ENCODE results near the gene IGFBP4. TPM values are rescaled to one million over a fixed set of nuclear protein-coding genes. Genes with fewer than 3 reads are reported as not detected.
"Not testable (repeated sequence)": the region's sequence is repeated elsewhere in the genome, so short reads cannot be mapped to it uniquely, and the experiment has no call there.

The IGFBP4 gene
- total RNA-seq, 1 donor: 314 TPM

- no peak for DNase-seq (ENCODE audit: low read depth)
- TF ChIP-seq, protein P1, sequence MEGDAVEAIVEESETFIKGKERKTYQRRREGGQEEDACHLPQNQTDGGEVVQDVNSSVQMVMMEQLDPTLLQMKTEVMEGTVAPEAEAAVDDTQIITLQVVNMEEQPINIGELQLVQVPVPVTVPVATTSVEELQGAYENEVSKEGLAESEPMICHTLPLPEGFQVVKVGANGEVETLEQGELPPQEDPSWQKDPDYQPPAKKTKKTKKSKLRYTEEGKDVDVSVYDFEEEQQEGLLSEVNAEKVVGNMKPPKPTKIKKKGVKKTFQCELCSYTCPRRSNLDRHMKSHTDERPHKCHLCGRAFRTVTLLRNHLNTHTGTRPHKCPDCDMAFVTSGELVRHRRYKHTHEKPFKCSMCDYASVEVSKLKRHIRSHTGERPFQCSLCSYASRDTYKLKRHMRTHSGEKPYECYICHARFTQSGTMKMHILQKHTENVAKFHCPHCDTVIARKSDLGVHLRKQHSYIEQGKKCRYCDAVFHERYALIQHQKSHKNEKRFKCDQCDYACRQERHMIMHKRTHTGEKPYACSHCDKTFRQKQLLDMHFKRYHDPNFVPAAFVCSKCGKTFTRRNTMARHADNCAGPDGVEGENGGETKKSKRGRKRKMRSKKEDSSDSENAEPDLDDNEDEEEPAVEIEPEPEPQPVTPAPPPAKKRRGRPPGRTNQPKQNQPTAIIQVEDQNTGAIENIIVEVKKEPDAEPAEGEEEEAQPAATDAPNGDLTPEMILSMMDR (IDR thresholded peaks at IDR 0.05; ENCODE audit: insufficient read depth, low read length): no peak
- H3K4me3 ChIP-seq (ENCODE audit: low read depth, low read length): no peak overlapping the region
These were observed 31.4 kb upstream of the IGFBP4 start for GRCh38 chr17:40411821-40412220.

DNA sequence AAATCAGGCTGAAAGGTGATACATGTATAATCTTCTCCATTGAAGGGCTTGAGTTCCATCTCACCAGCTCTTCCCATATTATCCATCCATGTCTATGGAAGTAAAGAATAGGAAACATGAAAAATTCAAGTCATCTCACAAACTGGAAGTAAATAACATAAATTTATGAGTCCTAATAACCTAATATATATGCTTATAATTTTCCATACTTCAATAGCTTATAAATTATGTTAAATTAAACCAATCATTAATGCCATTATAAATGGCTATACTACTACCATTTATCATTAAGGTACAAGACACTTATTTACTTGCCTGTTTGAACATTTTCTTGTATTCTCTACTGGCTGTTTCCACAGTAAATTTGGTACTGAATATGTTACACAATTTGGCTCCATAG lies 30.4 kb upstream of the IGFBP4 start:
- TF ChIP-seq, protein P1 (IDR thresholded peaks at IDR 0.05; ENCODE audit: insufficient read depth, low read length): no peak
- no peak overlapping the region for H3K4me3 ChIP-seq (ENCODE audit: low read depth, low read length)
- no peak for DNase-seq (ENCODE audit: low read depth)

DNA sequence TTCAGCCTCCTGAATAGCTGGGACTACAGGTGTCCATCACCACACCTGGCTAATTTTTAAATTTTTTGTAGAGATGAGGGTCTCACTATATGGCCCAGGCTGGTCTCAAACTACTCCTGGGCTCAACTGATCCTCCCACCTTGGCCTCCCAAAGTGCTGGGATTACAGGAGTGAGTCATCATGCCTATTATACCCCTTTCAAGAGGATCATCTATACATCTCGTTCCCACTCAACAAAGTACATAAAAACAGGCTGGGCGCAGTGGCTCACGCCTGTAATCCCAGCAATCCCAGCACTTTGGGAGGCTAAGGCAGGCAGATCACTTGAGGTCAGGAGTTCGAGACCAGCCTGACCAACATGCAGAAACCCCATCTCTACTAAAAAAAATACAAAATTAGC lies 28.9 kb upstream of the IGFBP4 start:
- not testable (repeated sequence) for H3K4me3 ChIP-seq (ENCODE audit: low read depth, low read length); DNase-seq (ENCODE audit: low read depth)

GRCh38 chr17:40415390-40415789 lies 27.9 kb upstream of the IGFBP4 start:
- DNase-seq (ENCODE audit: low read depth): peak; percentile 76
- H3K4me3 ChIP-seq (ENCODE audit: low read depth, low read length): no peak overlapping the region
- TF ChIP-seq, protein P1 (IDR thresholded peaks at IDR 0.05; ENCODE audit: insufficient read depth, low read length): peak; percentile 66

DNA sequence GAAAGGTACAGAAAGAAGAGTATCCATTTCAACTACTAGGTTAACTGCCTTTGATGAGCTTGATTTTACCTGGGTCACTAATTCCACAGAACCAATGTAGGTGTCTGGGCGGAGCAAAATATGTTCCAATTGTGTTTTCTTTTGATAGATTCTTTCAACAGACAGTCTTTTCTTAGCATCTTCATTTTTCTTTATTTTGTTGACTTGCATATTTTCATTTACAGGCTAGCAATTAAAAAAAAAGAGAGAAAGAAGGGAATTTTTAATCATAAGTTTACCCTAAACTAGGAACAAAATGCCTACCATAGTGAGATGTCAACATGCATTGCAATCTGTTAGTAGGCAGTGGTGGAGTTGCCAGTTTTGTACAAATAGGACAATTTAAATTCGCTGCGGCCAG lies 26.6 kb upstream of the IGFBP4 start:
- H3K4me3 ChIP-seq (ENCODE audit: low read depth, low read length): peak overlapping the region; percentile 84
- TF ChIP-seq, protein P1 (IDR thresholded peaks at IDR 0.05; ENCODE audit: insufficient read depth, low read length): no peak
- no peak for DNase-seq (ENCODE audit: low read depth)

GRCh38 chr17:40417258-40417608 lies 26.0 kb upstream of the IGFBP4 start:
- H3K4me3 ChIP-seq (ENCODE audit: low read depth, low read length): peak overlapping the region; percentile 84
- TF ChIP-seq, protein P1 (IDR thresholded peaks at IDR 0.05; ENCODE audit: insufficient read depth, low read length): no peak
- no peak for DNase-seq (ENCODE audit: low read depth)

- peak; percentile 100 for DNase-seq (ENCODE audit: low read depth)
- peak within 1 kb of the TSS; percentile 84 for H3K4me3 ChIP-seq (ENCODE audit: low read depth, low read length)
- TF ChIP-seq, protein P1 (IDR thresholded peaks at IDR 0.05; ENCODE audit: insufficient read depth, low read length): no peak
These were observed 25.4 kb upstream of the IGFBP4 start, which contains the start of gene TOP2A for GRCh38 chr17:40417609-40418427. Gene TOP2A, minus strand, starts transcription at chr17:40417896. Its CDS starts 105 bp downstream, at chr17:40417791.
